ENCODE data around the gene KIAA1328.

- TF ChIP-seq POLR2A (IDR thresholded peaks at IDR 0.05): no peak
- TF ChIP-seq, protein P1, sequence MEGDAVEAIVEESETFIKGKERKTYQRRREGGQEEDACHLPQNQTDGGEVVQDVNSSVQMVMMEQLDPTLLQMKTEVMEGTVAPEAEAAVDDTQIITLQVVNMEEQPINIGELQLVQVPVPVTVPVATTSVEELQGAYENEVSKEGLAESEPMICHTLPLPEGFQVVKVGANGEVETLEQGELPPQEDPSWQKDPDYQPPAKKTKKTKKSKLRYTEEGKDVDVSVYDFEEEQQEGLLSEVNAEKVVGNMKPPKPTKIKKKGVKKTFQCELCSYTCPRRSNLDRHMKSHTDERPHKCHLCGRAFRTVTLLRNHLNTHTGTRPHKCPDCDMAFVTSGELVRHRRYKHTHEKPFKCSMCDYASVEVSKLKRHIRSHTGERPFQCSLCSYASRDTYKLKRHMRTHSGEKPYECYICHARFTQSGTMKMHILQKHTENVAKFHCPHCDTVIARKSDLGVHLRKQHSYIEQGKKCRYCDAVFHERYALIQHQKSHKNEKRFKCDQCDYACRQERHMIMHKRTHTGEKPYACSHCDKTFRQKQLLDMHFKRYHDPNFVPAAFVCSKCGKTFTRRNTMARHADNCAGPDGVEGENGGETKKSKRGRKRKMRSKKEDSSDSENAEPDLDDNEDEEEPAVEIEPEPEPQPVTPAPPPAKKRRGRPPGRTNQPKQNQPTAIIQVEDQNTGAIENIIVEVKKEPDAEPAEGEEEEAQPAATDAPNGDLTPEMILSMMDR (IDR thresholded peaks at IDR 0.05): no peak
- no peak for TF ChIP-seq EP300 (IDR thresholded peaks at IDR 0.05)
These were observed 370.8 kb downstream of the KIAA1328 start for GRCh38 chr18:37199741-37200140.
